ENCODE data around the gene CCIN.

DNA sequence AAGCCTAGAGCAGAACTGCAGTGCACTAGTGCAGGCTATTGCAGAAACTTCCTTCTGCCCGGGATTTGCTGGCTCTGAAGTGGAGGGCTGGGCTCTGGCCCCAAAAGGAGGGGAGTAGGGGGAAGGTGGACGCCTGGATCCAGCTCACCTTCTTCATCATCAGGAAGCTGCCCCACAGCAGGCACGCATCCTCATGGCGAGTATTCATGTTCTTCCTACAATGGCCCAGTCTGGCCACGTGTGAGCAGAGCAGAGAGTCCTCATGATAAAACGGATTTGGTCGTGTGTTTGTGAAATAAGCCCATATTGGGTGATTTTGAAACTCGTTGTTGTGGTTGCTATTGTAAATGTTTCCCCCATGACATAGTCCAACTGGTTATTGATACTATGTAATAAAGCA, 40.8 kb upstream of the CCIN start:
- TF ChIP-seq, protein P1, sequence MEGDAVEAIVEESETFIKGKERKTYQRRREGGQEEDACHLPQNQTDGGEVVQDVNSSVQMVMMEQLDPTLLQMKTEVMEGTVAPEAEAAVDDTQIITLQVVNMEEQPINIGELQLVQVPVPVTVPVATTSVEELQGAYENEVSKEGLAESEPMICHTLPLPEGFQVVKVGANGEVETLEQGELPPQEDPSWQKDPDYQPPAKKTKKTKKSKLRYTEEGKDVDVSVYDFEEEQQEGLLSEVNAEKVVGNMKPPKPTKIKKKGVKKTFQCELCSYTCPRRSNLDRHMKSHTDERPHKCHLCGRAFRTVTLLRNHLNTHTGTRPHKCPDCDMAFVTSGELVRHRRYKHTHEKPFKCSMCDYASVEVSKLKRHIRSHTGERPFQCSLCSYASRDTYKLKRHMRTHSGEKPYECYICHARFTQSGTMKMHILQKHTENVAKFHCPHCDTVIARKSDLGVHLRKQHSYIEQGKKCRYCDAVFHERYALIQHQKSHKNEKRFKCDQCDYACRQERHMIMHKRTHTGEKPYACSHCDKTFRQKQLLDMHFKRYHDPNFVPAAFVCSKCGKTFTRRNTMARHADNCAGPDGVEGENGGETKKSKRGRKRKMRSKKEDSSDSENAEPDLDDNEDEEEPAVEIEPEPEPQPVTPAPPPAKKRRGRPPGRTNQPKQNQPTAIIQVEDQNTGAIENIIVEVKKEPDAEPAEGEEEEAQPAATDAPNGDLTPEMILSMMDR (IDR thresholded peaks at IDR 0.05): no peak
- TF ChIP-seq POLR2A (IDR thresholded peaks at IDR 0.05): no peak
- no peak for TF ChIP-seq POLR2AphosphoS5 (IDR thresholded peaks at IDR 0.05)
- TF ChIP-seq EP300 (IDR thresholded peaks at IDR 0.05): no peak

Measured in suprapubic skin (tissue), 4 donors.